A673 (cell line): Measurements from ENCODE around the gene SAMD4B.

Experiments used
- CTCF ChIP-seq: fragments of 300-800, 200-600 bp; sonication (generic); conservative IDR thresholded peaks from 2 replicates; pipeline ENCODE4 v1.5.1; 2017; ENCODE audit warnings: low read depth, mild to moderate bottlenecking, antibody characterized with exemption, low read length, moderate library complexity, mixed read lengths
- EZH2 ChIP-seq: fragments of 200-600 bp; sonication (generic); IDR thresholded peaks from 2 replicates; pipeline ENCODE4 v1.6.1; 2017; ENCODE audit warnings: borderline replicate concordance, low read depth, mild to moderate bottlenecking, mixed read lengths, antibody characterized with exemption, low read length; ENCODE audit not compliant: poor library complexity, severe bottlenecking

DNA sequence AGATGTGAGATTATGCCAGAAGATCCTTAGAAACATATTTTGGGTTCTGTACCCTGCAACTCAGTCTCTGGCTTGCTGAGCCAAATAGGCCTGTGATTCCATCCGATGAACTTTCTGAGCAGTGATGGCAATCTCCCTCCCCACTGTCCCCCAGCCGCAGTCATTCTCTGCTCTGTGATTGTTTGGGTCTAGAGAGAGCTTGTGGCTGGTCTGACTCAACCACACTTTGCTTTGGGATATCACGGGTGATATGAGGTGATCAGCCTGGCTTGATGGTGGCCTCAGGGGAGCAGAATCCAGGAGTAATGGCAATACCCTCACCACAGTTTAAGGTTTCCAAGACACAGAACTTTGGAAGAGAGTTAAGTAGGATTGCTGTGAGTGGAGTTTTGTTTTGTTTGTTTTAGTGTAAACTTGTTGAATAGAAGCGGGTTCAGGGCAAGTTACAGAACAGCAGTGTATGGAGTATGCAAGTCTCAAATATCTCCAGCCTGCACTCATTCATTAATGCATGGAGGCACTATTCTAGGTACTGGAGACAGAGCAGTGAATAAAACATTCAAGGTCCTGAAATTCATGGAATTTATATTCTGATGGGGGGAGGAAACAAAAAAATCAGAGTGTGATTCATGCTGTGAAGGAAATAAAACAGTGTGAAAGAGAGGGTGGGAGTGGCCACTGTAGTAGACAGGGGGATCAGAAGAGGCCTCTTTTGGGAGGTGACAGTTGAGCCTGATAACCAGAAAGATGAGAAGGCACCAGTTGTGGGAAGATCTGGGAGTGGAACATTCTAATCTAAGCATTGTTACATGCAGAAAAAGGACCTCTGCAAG, 5.3 kb downstream of the SAMD4B start:
- no peak for TF ChIP-seq CTCF
- TF ChIP-seq EZH2: no peak
